Transverse colon (tissue), 3 donors: ENCODE measurements around the gene GLIS1.

Experiments
- POLR2A ChIP-seq: fragments of 450-650 bp; IDR thresholded peaks from one replicate; pipeline ENCODE4 v1.6.1; 2016; ENCODE audit warnings: antibody characterized with exemption, mild to moderate bottlenecking, moderate library complexity
- TF ChIP-seq, protein P1 (sequence below), 5 experiments: fragments of 200-600 bp in 3 of 5; fragments of 450-650 bp in 2 of 5; sonication (generic) in 3 of 5; IDR thresholded peaks; 1 replicate in 2 of 5; 2 replicates in 3 of 5; pipeline ENCODE4 v1.5.1; 2016 to 2017; ENCODE audit warnings: antibody characterized with exemption in 5 of 5, inconsistent platforms in 3 of 5, mild to moderate bottlenecking in 2 of 5, moderate library complexity in 1 of 5

DNA sequence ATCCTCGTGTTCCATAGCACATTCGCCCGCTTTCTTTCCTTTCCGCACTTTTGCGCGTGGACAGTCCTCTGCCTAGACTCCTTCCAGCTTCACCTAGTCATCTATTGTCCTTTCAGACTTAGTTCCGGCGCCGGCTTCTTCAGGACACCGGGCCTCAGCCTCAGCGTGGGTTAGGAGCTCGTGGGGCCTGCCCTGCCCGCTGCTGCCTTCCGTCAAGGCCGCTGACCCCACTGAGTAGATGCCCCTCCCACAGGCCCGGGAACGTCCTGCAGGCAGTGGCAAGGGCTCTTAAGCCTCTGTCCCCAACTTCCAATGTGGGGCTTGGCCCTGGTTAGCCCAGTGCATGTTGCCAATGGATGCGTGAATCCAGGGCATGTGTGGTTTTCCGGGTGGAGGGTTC lies 268.4 kb downstream of the GLIS1 start:
- TF ChIP-seq, protein P1, sequence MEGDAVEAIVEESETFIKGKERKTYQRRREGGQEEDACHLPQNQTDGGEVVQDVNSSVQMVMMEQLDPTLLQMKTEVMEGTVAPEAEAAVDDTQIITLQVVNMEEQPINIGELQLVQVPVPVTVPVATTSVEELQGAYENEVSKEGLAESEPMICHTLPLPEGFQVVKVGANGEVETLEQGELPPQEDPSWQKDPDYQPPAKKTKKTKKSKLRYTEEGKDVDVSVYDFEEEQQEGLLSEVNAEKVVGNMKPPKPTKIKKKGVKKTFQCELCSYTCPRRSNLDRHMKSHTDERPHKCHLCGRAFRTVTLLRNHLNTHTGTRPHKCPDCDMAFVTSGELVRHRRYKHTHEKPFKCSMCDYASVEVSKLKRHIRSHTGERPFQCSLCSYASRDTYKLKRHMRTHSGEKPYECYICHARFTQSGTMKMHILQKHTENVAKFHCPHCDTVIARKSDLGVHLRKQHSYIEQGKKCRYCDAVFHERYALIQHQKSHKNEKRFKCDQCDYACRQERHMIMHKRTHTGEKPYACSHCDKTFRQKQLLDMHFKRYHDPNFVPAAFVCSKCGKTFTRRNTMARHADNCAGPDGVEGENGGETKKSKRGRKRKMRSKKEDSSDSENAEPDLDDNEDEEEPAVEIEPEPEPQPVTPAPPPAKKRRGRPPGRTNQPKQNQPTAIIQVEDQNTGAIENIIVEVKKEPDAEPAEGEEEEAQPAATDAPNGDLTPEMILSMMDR (IDR thresholded peaks at IDR 0.05) = no peak
- TF ChIP-seq POLR2A = no peak
